MM.1S (cell line): ENCODE measurements around the gene CD47.
A peak's percentile ranks its signal among the peaks of the same experiment; 100 is the strongest.

Experiments used
- DNase-seq: peaks from one replicate; pipeline ENCODE4 v3.0.0-alpha.2; 2015
- H2AFZ ChIP-seq: fragments of 300-600 bp; sonication (generic); 2 replicates; pipeline ENCODE4 v1.6.0; 2016; ENCODE audit warnings: antibody characterized with exemption, low read length
- H3F3A ChIP-seq: fragments of 300-600 bp; sonication (generic); 2 replicates; pipeline ENCODE4 v1.6.1; 2016; ENCODE audit warnings: mild to moderate bottlenecking, antibody characterized with exemption, low read length, moderate library complexity, mixed read lengths; ENCODE audit not compliant: insufficient read depth
- H3K27ac ChIP-seq: fragments of 300-600 bp; sonication (generic); 2 replicates; pipeline ENCODE4 v1.5.1; 2016; ENCODE audit warnings: mild to moderate bottlenecking, low read length
- H3K27me3 ChIP-seq: fragments of 300-600 bp; sonication (generic); replicated peaks from 2 replicates; pipeline ENCODE4 v1.6.0; 2016; ENCODE audit warnings: low read length; ENCODE audit not compliant: insufficient read depth
- H3K36me3 ChIP-seq: fragments of 300-600 bp; sonication (generic); replicated peaks from 2 replicates; pipeline ENCODE4 v1.6.1; 2016; ENCODE audit warnings: mild to moderate bottlenecking, low read length, mixed read lengths; ENCODE audit not compliant: insufficient read depth
- H3K4me1 ChIP-seq: fragments of 300-600 bp; sonication (generic); 2 replicates; pipeline ENCODE4 v1.6.1; 2016; ENCODE audit warnings: low read length, mixed read lengths
- H3K4me2 ChIP-seq: fragments of 300-600 bp; sonication (generic); 2 replicates; pipeline ENCODE4 v1.6.0; 2016; ENCODE audit warnings: low read depth, low read length
- H3K4me3 ChIP-seq: fragments of 300-600 bp; sonication (generic); 2 replicates; pipeline ENCODE4 v1.5.1; 2016; ENCODE audit warnings: low read length, mixed read lengths
- H3K79me2 ChIP-seq: fragments of 300-600 bp; sonication (generic); 2 replicates; pipeline ENCODE4 v1.6.1; 2016; ENCODE audit warnings: mixed run types, low read length, mixed read lengths
- H3K9ac ChIP-seq: fragments of 300-600 bp; sonication (generic); 2 replicates; pipeline ENCODE4 v1.6.1; 2016; ENCODE audit warnings: low read length, mixed read lengths
- H3K9me2 ChIP-seq: fragments of 300-600 bp; sonication (generic); replicated peaks from 2 replicates; pipeline ENCODE4 v1.6.1; 2016; ENCODE audit warnings: mild to moderate bottlenecking, low read length, mixed read lengths; ENCODE audit not compliant: insufficient read depth
- H3K9me3 ChIP-seq: fragments of 300-600 bp; sonication (generic); replicated peaks from 2 replicates; pipeline ENCODE4 v1.6.1; 2016; ENCODE audit warnings: mild to moderate bottlenecking, low read length, mixed read lengths; ENCODE audit not compliant: insufficient read depth
- H4K20me1 ChIP-seq: fragments of 300-600 bp; sonication (generic); 2 replicates; pipeline ENCODE4 v1.6.1; 2016; ENCODE audit warnings: mild to moderate bottlenecking, low read length, moderate library complexity, mixed read lengths; ENCODE audit not compliant: insufficient read depth
- CTCF ChIP-seq: fragments of 300-600 bp; sonication (generic); IDR thresholded peaks from 2 replicates; pipeline ENCODE4 v1.5.1; 2016; ENCODE audit warnings: antibody characterized with exemption, low read length, mixed read lengths
- EZH2 ChIP-seq: fragments of 300-600 bp; sonication (generic); optimal IDR thresholded peaks from 2 replicates; pipeline ENCODE3; 2017; ENCODE audit warnings: low read depth, mild to moderate bottlenecking, antibody characterized with exemption, low read length, mixed read lengths
- EZH2phosphoT487 ChIP-seq: fragments of 300-600 bp; sonication (generic); IDR thresholded peaks from 2 replicates; pipeline ENCODE4 v1.6.1; 2018; ENCODE audit warnings: antibody characterized with exemption, low read length

Gene CD47

GRCh38 chr3:108090701-108091497, at the start of gene CD47:
CD47 (minus strand) TSS chr3:108091031; CDS start chr3:108090908, 123 bp downstream.
- H3K4me3 ChIP-seq, result peak within 1 kb of the TSS; percentile 94
- 0 out of 2 replicates have a peak, but pooled peaks cover 9% of the 10 kb centered on the region for H4K20me1 ChIP-seq
- H3K9me2 ChIP-seq, result no peaks in the 10 kb centered on the region
- H3K4me1 ChIP-seq, result peaks cover 5% of the 10 kb centered on the region; the same call in 1 of the 2 replicates
- peak within 1 kb of the TSS; percentile 95 for H3K9ac ChIP-seq
- H3K36me3 ChIP-seq, result no peaks in the 10 kb centered on the region
- H3K4me2 ChIP-seq, result peak within 1 kb of the TSS; percentile 95
- no peaks in the 10 kb centered on the region for H3K9me3 ChIP-seq
- peak within 1 kb of the TSS; percentile 82 for H2AFZ ChIP-seq
- no peaks in the 10 kb centered on the region for H3K27me3 ChIP-seq
- TF ChIP-seq EZH2phosphoT487, result no peak
- TF ChIP-seq EZH2, result no peak
- TF ChIP-seq CTCF, result no peak
- H3K79me2 ChIP-seq, result peaks cover 48% of the 10 kb centered on the region
- peak within 1 kb of the TSS; percentile 87 for H3K27ac ChIP-seq
- DNase-seq, result peak; percentile 91
- H3F3A ChIP-seq, result peaks cover 21% of the 10 kb centered on the region

- no peaks in the 10 kb centered on the region for H3F3A ChIP-seq
- no peak overlapping the region for H2AFZ ChIP-seq
- H3K4me2 ChIP-seq, result no peak overlapping the region
- no peaks in the 10 kb centered on the region for H4K20me1 ChIP-seq
- peaks cover 13% of the 10 kb centered on the region; the same call in 1 of the 2 replicates for H3K4me1 ChIP-seq
- H3K9me2 ChIP-seq, result no peaks in the 10 kb centered on the region
- no peaks in the 10 kb centered on the region for H3K27me3 ChIP-seq
- no peak overlapping the region for H3K4me3 ChIP-seq
- no peak overlapping the region for H3K9ac ChIP-seq
- no peak for TF ChIP-seq CTCF
- no peak for TF ChIP-seq EZH2phosphoT487
- TF ChIP-seq EZH2, result no peak
- no peaks in the 10 kb centered on the region for H3K79me2 ChIP-seq
- H3K9me3 ChIP-seq, result no peaks in the 10 kb centered on the region
- H3K36me3 ChIP-seq, result no peaks in the 10 kb centered on the region
- DNase-seq, result no peak
- no peak overlapping the region for H3K27ac ChIP-seq
Measured at GRCh38 chr3:108137460-108137814, 46.6 kb upstream of the CD47 start.

- no peak overlapping the region for H2AFZ ChIP-seq
- DNase-seq, result no peak
Measured at GRCh38 chr3:108136561-108137459, 46.0 kb upstream of the CD47 start.

More at GRCh38 chr3:108136561-108137459, 46.0 kb upstream of the CD47 start:
- no peaks in the 10 kb centered on the region for H3K27me3 ChIP-seq
- no peaks in the 10 kb centered on the region for H3K9me3 ChIP-seq
- peaks cover 13% of the 10 kb centered on the region; the same call in 1 of the 2 replicates for H3K4me1 ChIP-seq
- no peaks in the 10 kb centered on the region for H3K36me3 ChIP-seq
- H3K27ac ChIP-seq, result no peak overlapping the region
- no peak overlapping the region for H3K4me3 ChIP-seq
- TF ChIP-seq CTCF (no peak), EZH2phosphoT487 (no peak), EZH2 (no peak)
- no peak overlapping the region for H3K9ac ChIP-seq
- no peaks in the 10 kb centered on the region for H3K79me2 ChIP-seq
- H4K20me1 ChIP-seq, result no peaks in the 10 kb centered on the region
- H3K4me2 ChIP-seq, result no peak overlapping the region
- H3F3A ChIP-seq, result no peaks in the 10 kb centered on the region
- no peaks in the 10 kb centered on the region for H3K9me2 ChIP-seq
